Adipose tissue (tissue), 3 donors: ENCODE data around the gene SMAD6. TPM values are rescaled to one million over a fixed set of nuclear protein-coding genes. Genes with fewer than 3 reads are reported as not detected.

ENCODE experiments used
- H3K27ac ChIP-seq: one replicate; pipeline ENCODE4 v1.5.1; 2013; ENCODE audit warnings: low read depth, low read length
- WGBS, 3 donors: extraction: QIAGEN DNeasy Blood & Tissue Kit; methylation state at CpG; one replicate each; pipeline ENCODE4 v1.1.7; 2013; 5-methylcytosine and 5-hydroxymethylcytosine counted together
- polyA plus RNA-seq, 3 donors: library from polyadenylated mRNA; stranded (reverse); fragments of 200-250 nt; gene quantifications; one replicate each; pipeline ENCODE4 v1.2.3, GENCODE V29; 2013
- donor health status: healthy with polysubstance abuse.
- donor health status: Bipolar disorder and iron deficiency.
- donor health status: healthy.

SMAD6 gene
- polyA plus RNA-seq, 3 donors, result 3.6 to 23.0 (median 7.4) TPM

GRCh38 chr15:66698971-66699370 lies 3.1 kb upstream of the SMAD6 start:
- WGBS, 3 donors, result 80 to 84% (median 82%) methylated on average over 6 of the region's 6 CpGs
- no peak overlapping the region for H3K27ac ChIP-seq

GRCh38 chr15:66700412-66700801 lies 1.6 kb upstream of the SMAD6 start:
- no peak overlapping the region for H3K27ac ChIP-seq
- 10 to 18% (median 13%) methylated on average over 13 of the region's 13 CpGs for WGBS, 3 donors

GRCh38 chr15:66700802-66701421 lies 1.1 kb upstream of the SMAD6 start:
- H3K27ac ChIP-seq, result peak overlapping the region; percentile 21
- 0 to 1% (median 1%) methylated on average over 42 to 67 of the region's 68 CpGs for WGBS, 3 donors

GRCh38 chr15:66701422-66702034 lies 508 bp upstream of the SMAD6 start:
- peak overlapping the region; percentile 21 for H3K27ac ChIP-seq
- WGBS, 3 donors, result 0 to 1% (median 0%) methylated on average over 43 to 48 of the region's 48 CpGs

GRCh38 chr15:66702787-66703539 lies 927 bp downstream of the SMAD6 start:
- H3K27ac ChIP-seq, result no peak overlapping the region
- 0 to 1% (median 0%) methylated on average over 71 to 95 of the region's 95 CpGs for WGBS, 3 donors

GRCh38 chr15:66703540-66703941 lies 1.5 kb downstream of the SMAD6 start:
- no peak overlapping the region for H3K27ac ChIP-seq
- WGBS, 3 donors, result 0 to 1% (median 0%) methylated on average over 41 to 59 of the region's 59 CpGs

- 8 to 12% (median 11%) methylated on average over 25 to 30 of the region's 30 CpGs for WGBS, 3 donors
Measured at GRCh38 chr15:66704019-66704802, 2.2 kb downstream of the SMAD6 start.

GRCh38 chr15:66704803-66705153 lies 2.7 kb downstream of the SMAD6 start:
- H3K27ac ChIP-seq, result no peak overlapping the region
- 30 to 73% (median 68%) methylated on average over 1 of the region's 1 CpG for WGBS, 3 donors

More at GRCh38 chr15:66704019-66704802, 2.2 kb downstream of the SMAD6 start:
- H3K27ac ChIP-seq, result no peak overlapping the region

GRCh38 chr15:66705277-66706146 lies 3.5 kb downstream of the SMAD6 start:
- WGBS, 3 donors, result 69 to 85% (median 73%) methylated on average over 6 of the region's 6 CpGs
- peak overlapping the region; percentile 1 for H3K27ac ChIP-seq

GRCh38 chr15:66706225-66706732 lies 4.2 kb downstream of the SMAD6 start:
- WGBS, 3 donors, result 63 to 81% (median 81%) methylated on average over 17 to 22 of the region's 22 CpGs

GRCh38 chr15:66706840-66707239 lies 4.8 kb downstream of the SMAD6 start:
- WGBS, 3 donors, result 71 to 75% (median 72%) methylated on average over 6 of the region's 6 CpGs
- H3K27ac ChIP-seq, result no peak overlapping the region

More at GRCh38 chr15:66706225-66706732, 4.2 kb downstream of the SMAD6 start:
- H3K27ac ChIP-seq, result no peak overlapping the region

- WGBS, 3 donors, result 30 to 56% (median 44%) methylated on average over 16 of the region's 16 CpGs
- H3K27ac ChIP-seq, result no peak overlapping the region
Measured at GRCh38 chr15:66707310-66708082, 5.5 kb downstream of the SMAD6 start.

- H3K27ac ChIP-seq, result no peak overlapping the region
- WGBS, 3 donors, result 92 to 97% (median 96%) methylated on average over 7 of the region's 7 CpGs
Measured at GRCh38 chr15:66708389-66708788, 6.4 kb downstream of the SMAD6 start.

- no peak overlapping the region for H3K27ac ChIP-seq
- WGBS, 3 donors, result 95 to 98% (median 97%) methylated on average over 5 of the region's 5 CpGs
Measured at GRCh38 chr15:66709884-66710283, 7.8 kb downstream of the SMAD6 start.

- WGBS, 3 donors, result 26 to 59% (median 58%) methylated on average over 2 of the region's 2 CpGs
- no peak overlapping the region for H3K27ac ChIP-seq
Measured at GRCh38 chr15:66711260-66711659, 9.2 kb downstream of the SMAD6 start.

- WGBS, 3 donors, result 49 to 75% (median 75%) methylated on average over 5 of the region's 5 CpGs
- H3K27ac ChIP-seq, result no peak overlapping the region
Measured at GRCh38 chr15:66711862-66712261, 9.8 kb downstream of the SMAD6 start.
